Fibroblast of villous mesenchyme (primary cell): ENCODE results near the gene ASCC3. TPM values are rescaled to one million over a fixed set of nuclear protein-coding genes. Genes with fewer than 3 reads are reported as not detected.

ENCODE experiments used
- DNase-seq: peaks from one replicate; pipeline ENCODE4 v3.0.0-alpha.2; 2010; ENCODE audit warnings: low read depth
- H3K4me3 ChIP-seq: 2 replicates; pipeline ENCODE4 v1.5.1; 2011; ENCODE audit warnings: low read depth, mild to moderate bottlenecking, low read length
- CTCF ChIP-seq: IDR thresholded peaks from 2 replicates; pipeline ENCODE4 v1.5.1; 2012; ENCODE audit warnings: low read depth, mild to moderate bottlenecking, low read length; ENCODE audit not compliant: insufficient read depth
- total RNA-seq: library from RNA; depleted of rRNA; stranded (reverse); fragments of >200 nt; gene quantifications from 2 replicates; pipeline ENCODE4 v1.2.3, GENCODE V29; 2012

ASCC3 gene
- total RNA-seq, 1 donor, result 165 TPM

GRCh38 chr6:100461278-100461916, 419.7 kb downstream of the ASCC3 start:
- DNase-seq, result no peak
- H3K4me3 ChIP-seq, result no peak overlapping the region
- TF ChIP-seq CTCF, result no peak

GRCh38 chr6:100460650-100461204, 420.4 kb downstream of the ASCC3 start:
- TF ChIP-seq CTCF, result peak; percentile 33
- no peak overlapping the region for H3K4me3 ChIP-seq
- DNase-seq, result no peak

- no peak overlapping the region for H3K4me3 ChIP-seq
- no peak for DNase-seq
- no peak for TF ChIP-seq CTCF
These were observed 421.4 kb downstream of the ASCC3 start for GRCh38 chr6:100459592-100460184.

- TF ChIP-seq CTCF, result no peak
These were observed 422.1 kb downstream of the ASCC3 start for GRCh38 chr6:100458841-100459591.

More at GRCh38 chr6:100458841-100459591, 422.1 kb downstream of the ASCC3 start:
- no peak overlapping the region for H3K4me3 ChIP-seq
- DNase-seq, result no peak
